GM18868 (cell line): ENCODE data around the gene ZNF532.
"Not testable (repeated sequence)": the region's sequence is repeated elsewhere in the genome, so short reads cannot be mapped to it uniquely, and the experiment has no call there.

Source experiments
- ATAC-seq: cut with Tn5 transposase; IDR thresholded peaks from one replicate; pipeline ENCODE4 v1.9.1; 2021; ENCODE audit warnings: mild to moderate bottlenecking, moderate library complexity; ENCODE audit not compliant: unreplicated experiment

The ZNF532 gene

DNA sequence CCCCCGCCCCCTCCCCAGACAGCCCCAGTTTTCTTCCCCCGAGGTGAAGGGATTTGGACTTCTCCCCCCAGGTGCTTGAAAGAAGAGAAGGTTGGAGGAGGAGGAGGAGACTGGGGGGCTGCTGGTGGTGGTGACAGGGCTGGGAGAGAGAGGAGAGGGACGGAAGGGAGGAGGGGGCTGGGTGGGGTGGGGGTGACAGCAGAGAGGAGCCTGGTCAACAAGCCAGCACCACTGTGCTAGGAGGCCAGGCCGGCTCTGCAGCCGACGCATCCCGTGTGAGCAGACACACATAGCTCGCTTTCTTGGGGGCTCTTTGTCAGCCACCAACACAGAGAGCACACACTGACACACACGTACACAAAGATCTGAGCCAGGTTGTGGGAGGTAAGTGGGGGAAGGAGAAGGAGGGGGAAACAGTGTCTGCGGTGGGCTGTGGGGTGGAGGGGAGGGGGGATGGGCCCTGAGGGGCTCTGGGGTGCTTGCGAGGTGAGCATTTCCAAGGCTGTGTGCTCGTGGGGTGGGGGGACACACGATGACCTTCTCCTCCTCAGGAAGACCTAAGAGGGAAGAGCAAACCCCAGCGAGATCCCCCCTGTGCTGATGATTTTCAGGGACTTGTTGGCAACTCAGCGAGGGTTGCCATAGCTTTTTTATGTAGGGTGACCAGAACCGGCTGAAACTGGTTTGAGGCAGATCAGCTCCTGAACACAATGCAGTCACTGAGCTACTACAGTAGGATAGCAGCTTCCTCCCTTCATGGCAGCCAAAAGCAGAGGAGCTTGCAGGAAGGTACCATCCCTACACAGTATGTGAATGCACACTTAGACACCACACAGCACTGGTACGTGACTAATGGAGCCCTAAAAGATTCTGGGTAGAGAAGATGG is at the start of gene ZNF532:
Gene ZNF532 (plus strand): TSS at position 732 of the 887 bp plus-strand sequence. CDS start 53,411 bp downstream, outside the sequence.
- ATAC-seq = no peak

GRCh38 chr18:58819051-58819450 is 45.6 kb upstream of the ZNF532 start:
- no peak for ATAC-seq

DNA sequence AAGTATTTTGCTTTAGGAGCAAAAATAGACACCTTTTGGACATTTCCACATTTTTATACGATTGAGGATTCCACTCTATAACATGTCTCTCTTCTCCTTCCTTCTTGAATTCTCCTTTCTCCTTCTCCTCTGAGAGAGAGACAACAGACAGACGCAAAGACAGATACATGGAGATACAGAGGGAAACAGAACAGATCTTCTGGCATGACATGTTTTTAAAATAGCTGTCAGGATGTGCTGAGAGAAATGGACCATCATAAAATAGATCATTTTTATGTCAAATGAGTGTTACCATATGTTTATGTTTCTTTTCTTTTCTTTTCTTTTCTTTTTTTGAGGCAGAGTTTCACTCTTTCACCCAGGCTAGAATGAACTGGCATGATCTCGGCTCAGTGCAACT is 44.4 kb upstream of the ZNF532 start:
- ATAC-seq = no peak

DNA sequence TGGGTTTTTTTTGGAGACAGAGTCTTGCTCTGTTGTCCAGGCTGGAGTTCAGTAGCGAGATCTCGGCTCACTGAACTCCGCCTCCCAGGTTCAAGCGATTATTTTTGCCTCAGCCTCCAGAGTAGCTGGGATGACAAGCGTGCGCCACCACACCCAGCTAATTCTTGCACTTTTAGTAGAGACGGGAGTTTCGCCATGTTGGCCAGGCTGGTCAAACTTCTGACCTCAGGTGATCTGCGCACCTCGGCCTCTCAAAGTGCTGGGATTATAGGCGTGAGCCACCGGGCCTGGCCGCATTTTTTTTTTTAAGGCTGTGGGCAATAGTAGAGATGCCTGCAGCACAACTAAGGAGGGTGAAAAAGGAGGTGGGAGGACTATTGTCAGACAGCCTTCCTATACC is 41.7 kb upstream of the ZNF532 start:
- ATAC-seq = no peak

DNA sequence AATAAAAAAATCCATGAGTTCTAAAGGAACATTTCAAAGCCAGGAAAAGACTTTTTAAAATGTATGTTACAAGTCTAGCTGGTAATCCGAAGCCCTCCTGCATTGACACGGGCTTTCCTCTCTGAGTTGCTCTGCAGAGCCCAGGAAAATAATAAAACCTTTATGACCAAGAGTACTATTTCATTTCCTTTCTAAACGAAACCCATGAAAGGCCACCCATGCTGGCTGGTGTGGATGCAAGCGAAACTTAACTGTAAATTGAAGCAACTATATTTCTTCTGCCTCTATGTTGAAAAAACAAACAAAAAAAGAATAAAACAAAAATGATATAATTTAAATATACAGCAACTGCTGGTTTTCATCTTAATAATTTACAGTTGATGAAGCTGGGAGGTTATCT is 41.3 kb upstream of the ZNF532 start:
- no peak for ATAC-seq

DNA sequence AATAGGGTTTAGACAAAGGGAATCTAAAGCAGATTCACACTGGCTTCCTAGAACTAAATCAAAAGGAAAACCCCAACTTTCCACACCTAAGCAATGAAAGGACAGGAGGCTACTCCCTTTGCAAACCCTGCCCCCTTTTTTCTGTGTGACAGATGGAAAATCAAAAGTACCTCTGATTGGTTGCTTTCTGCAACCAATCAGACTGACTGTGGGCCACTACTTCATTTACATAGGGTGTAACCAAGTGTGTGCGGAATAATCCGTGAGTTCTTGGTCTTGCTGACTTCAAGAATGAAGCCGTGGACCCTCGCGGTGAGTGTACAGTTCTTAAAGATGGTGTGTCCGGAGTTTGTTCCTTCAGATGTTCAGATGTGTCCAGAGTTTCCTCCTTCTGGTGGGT is 37.8 kb upstream of the ZNF532 start:
- not testable (repeated sequence) for ATAC-seq

DNA sequence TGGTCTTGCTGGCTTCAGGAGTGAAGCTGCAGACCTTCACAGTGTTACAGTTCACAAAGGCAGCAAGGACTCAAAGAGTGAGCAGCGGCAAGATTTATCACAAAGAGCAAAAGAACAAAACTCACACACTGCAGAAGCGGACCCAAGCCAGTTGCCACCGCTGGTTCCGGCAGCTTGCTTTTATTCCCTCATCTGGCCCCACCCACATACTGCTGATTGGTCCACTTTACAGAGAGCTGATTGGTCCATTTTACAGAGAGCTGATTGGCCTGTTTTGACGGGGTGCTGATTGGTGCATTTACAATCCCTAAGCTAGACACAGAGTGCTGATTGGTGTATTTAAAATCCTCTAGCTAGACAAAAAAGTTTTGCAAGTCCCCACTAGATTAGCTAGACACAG is 37.2 kb upstream of the ZNF532 start:
- no peak for ATAC-seq

- no peak for ATAC-seq
Measured at GRCh38 chr18:58827886-58828285, 36.8 kb upstream of the ZNF532 start.

GRCh38 chr18:58828399-58829121 is 36.1 kb upstream of the ZNF532 start:
- ATAC-seq = no peak

DNA sequence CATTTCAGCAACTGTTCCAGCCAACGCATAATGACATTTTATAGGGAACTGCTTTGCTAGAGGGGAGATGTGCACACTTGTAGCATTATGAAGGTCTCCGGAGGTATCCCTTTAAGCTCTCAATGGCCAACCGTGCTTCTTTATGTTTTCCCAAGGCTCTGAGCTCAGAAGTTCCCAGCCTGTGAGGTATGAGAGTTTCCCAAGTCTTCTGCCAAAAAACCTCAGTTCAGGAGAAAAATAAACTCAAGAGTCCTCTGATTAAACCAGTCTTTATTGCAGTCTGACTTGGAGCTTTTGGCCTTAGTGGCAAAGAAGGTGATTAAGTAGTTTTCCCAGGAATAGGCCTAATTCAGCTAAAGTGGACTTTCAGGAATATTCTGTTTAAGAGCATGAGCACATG is 35.4 kb upstream of the ZNF532 start:
- no peak for ATAC-seq

DNA sequence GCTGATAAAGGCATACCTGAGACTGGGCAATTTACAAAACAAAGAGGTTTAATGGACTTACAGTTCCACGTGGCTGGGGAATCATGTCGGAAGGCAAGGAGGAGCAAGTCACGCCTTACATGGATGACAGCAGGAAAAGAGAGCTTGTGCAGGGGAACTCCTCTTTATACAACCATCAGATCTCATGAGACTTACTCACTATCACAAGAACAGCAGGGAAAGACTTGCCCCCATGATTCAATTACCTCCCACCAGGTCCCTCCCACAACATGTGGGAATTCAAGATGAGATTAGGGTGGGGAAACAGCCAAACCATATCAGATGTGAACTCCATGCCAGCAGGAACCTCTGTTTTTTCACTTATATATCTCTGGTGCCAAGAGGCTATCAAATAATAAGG is 34.8 kb upstream of the ZNF532 start:
- ATAC-seq = not testable (repeated sequence)

DNA sequence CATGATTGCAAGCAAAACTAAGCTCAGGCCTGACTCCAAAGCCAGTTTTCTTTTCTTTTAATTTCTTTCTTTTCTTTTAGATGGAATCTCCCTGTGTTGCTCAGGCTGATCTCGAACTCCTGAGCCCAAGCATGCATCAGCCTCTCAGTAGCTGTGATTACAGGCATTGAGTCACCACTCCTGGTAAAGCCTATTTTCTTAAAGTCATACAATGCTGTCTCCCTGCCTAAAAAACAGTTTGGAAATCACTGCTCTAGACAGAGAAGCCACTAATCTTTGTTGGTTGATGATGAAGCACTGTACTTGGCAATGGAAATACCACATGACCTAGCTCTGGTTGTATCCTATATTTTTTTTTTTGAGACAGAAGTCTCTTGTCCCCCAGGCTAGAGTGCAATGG is 33.1 kb upstream of the ZNF532 start:
- no peak for ATAC-seq

- no peak for ATAC-seq
Measured at GRCh38 chr18:58838165-58838860, 26.4 kb upstream of the ZNF532 start.

- ATAC-seq = no peak
Measured at GRCh38 chr18:58838946-58839345, 25.7 kb upstream of the ZNF532 start.

- ATAC-seq = no peak
Measured at GRCh38 chr18:58842978-58843687, 21.5 kb upstream of the ZNF532 start.

DNA sequence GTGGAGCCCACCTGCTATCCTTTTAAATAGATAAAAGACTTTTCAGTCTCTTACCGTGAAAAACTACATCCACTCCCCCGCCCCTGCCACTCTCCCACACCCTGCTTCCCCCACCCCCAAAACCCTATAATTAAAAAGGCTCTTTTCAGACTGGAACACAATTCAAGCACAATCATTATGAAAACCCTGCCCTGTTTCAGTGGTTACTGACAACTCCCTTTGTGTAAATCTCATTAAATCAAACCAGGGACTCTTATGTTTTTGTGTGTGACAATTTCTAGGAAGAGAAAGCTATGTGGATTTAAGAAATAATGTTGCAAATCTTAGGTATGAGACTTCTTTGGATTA is 21.0 kb upstream of the ZNF532 start:
- ATAC-seq = no peak

DNA sequence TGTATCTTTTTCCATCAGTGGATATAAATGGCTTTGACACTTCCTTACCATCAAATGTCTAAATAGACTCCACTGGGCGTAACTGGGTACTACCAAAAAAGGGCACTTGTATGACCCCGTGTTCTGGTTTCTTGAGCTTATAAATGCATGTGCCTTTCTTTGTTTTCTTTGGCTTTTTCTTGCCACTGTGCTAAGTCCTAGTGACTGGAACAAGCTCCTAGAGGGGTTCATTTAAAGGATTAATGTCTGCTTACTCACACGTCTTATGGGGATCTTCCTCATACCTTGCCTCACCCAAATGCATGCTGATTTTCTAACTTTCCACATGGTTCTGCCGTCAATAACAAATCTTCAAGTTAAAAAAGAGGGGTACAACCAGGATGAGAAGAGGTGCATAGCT is 19.8 kb upstream of the ZNF532 start:
- no peak for ATAC-seq

DNA sequence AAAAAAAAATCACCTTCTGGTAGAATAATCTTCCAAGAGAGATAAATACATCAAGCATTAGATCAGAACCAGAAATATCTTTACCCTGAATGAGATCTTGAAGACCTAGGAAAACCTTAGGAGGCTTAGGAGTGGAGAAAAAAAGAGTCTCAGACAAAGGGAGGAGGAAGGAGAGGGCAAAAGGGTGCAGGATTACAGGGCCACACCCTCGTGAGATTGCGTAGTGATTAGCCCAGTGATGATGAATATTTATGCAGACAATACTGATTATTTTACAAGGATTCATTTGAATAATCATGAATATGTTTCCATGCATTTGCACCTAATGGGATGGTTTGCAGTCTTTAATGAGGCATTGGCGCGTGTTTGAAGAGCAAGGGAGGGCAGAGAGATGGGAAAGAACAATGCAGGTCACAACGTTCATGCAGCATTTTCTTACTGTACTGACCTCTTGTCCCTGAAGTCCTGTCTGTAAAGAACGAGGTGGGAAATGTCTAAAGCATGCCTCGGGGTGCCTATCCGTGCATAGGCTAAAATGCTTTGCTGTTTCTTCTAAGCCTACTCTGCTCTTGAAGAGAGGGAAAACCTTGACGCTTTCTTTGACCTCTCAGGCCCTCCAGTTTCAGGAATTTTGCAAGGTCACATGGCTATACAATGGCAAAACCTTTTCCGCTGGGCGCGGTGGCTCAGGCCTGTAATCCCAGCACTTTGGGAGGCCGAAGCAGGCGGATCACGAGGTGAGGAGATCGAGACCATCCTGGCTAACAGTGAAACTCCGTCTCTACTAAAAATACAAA is 18.6 kb upstream of the ZNF532 start:
- no peak for ATAC-seq

DNA sequence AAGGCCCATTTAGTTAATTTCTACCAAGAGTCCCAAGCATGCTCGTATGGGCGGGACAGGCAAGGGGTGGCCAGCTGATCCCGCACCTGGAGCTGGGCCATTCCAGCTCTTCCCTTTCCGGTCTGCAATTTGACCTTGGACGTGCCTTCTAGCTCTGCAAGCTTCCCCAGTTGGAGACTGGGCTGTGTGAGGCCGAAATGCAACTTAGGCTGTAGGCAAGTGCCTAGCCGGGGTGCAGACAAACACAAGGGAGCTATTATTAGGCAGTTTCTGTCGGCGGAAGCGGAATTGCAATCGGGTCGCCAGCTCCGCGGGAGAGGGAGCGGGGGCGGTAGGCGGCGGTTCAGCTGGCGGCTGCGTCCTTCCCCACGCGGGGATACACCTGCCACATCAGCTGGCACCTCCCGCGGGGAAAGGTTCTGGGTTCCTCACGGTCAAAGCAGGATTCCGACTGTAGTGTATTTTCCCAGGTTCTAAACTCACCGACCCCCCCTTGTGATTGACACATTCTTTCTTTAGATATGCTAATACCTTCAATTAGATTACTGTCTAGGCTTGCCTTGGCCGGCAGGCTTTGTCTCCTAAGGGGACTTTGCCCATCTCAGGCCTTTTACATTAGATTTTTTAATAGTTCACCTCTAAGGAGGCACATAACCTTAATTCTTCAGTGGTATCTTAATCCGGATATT is 17.1 kb upstream of the ZNF532 start:
- peak; percentile 66 for ATAC-seq

- ATAC-seq = no peak
Measured at GRCh38 chr18:58848685-58849084, 16.0 kb upstream of the ZNF532 start.
